HepG2 (cell line): ENCODE data around the gene TRABD. TPM values are rescaled to one million over a fixed set of nuclear protein-coding genes. Genes with fewer than 3 reads are reported as not detected.

ENCODE experiments used
- ATAC-seq: fragments of 200-7000 bp; cut with Tn5 transposase; 3 replicates; pipeline ENCODE4 v1.9.1; 2020; ENCODE audit warnings: mild to moderate bottlenecking, moderate library complexity
- BruUV-seq: library from RNA; stranded (reverse); fragments of 400-500 nt; replicated peaks from 2 replicates; lab custom pipeline; 2021; lab: Mats Ljungman, UMichigan
- CTCF ChIA-PET: fragments of 300-600 bp; formaldehyde crosslinking; extraction: SDS; loops from one replicate; lab custom pipeline; 2021; ENCODE audit warnings: low total read pairs, inconsistent platforms, low intra/inter-chr PET ratio; lab: Yijun Ruan, JAX
- POLR2A ChIA-PET: fragments of 350-600 bp; sonication (Branson Sonifier 250); formaldehyde crosslinking; loops from one replicate; lab custom pipeline; 2020; ENCODE audit warnings: antibody characterized with exemption, inconsistent platforms; lab: Yijun Ruan, JAX
- DNase-seq: peaks from one replicate; pipeline ENCODE4 v3.0.0-alpha.2; 2015; ENCODE audit warnings: low spot score
- FAIRE-seq: peaks from 3 replicates; lab custom pipeline; 2011; peaks lifted over from hg19 to GRCh38; lab: Jason Lieb, UNC
- H2AFZ ChIP-seq: one replicate; pipeline ENCODE4 v1.6.1; 2011; ENCODE audit warnings: low read length, inconsistent platforms
- H3K27ac ChIP-seq: fragments of 300-600 bp; 3 replicates; pipeline ENCODE4 v1.8.0; 2011; ENCODE audit warnings: mixed run types, mild to moderate bottlenecking, mixed read lengths, low read length, inconsistent platforms; ENCODE audit not compliant: insufficient read depth; ENCODE audit errors: extremely low read length
- H3K27me3 ChIP-seq, 2 experiments: fragments of 200-600 bp in 1 of 2; 2 replicates in 1 of 2; 3 replicates in 1 of 2; pipeline versions ENCODE4 v1.6.0 to v1.8.0; 2011; ENCODE audit warnings: low read length in 2 of 2, mild to moderate bottlenecking in 2 of 2, moderate library complexity in 2 of 2, inconsistent platforms in 1 of 2; ENCODE audit not compliant: insufficient read depth in 2 of 2, control insufficient read depth in 1 of 2
- H3K36me3 ChIP-seq, 2 experiments: fragments of 200-600 bp in 1 of 2; replicated peaks in 1 of 2; 2 replicates in 1 of 2; 3 replicates in 1 of 2; pipeline versions ENCODE4 v1.5.1 to v1.8.0; 2011; ENCODE audit warnings: low read length in 2 of 2, inconsistent platforms in 1 of 2; ENCODE audit not compliant: insufficient read depth in 2 of 2, control insufficient read depth in 1 of 2
- H3K4me1 ChIP-seq: 2 replicates; pipeline ENCODE4 v1.5.1; 2012; ENCODE audit warnings: low read length, inconsistent platforms; ENCODE audit not compliant: insufficient read depth
- H3K4me2 ChIP-seq: 2 replicates; pipeline ENCODE4 v1.6.0; 2011; ENCODE audit warnings: low read depth, low read length, inconsistent platforms
- H3K4me3 ChIP-seq, 3 experiments: fragments of 200-600 bp in 1 of 3; sonication (generic), shearing (Covaris generic) in 1 of 3; replicated peaks in 1 of 3; 2 replicates each; pipeline ENCODE4 v1.5.1; 2011 to 2016; ENCODE audit warnings: low read length in 3 of 3, inconsistent platforms in 2 of 3, low read depth in 2 of 3, mild to moderate bottlenecking in 2 of 3, control low read depth in 1 of 3, mixed read lengths in 1 of 3; ENCODE audit not compliant: insufficient read depth in 1 of 3
- H3K79me2 ChIP-seq: one replicate; pipeline ENCODE4 v1.6.1; 2011; ENCODE audit warnings: low read length, inconsistent platforms; ENCODE audit not compliant: insufficient read depth
- H3K9ac ChIP-seq: 2 replicates; pipeline ENCODE4 v1.6.0; 2011; ENCODE audit warnings: mild to moderate bottlenecking, low read depth, low read length, inconsistent platforms; ENCODE audit not compliant: insufficient read depth
- H3K9me3 ChIP-seq: 2 replicates; pipeline ENCODE4 v1.5.1; 2012; ENCODE audit warnings: mild to moderate bottlenecking, low read length
- H4K20me1 ChIP-seq: 2 replicates; pipeline ENCODE4 v1.6.0; 2011; ENCODE audit warnings: inconsistent platforms, mild to moderate bottlenecking, low read length, moderate library complexity; ENCODE audit not compliant: insufficient read depth
- FOXO1 ChIP-seq: sonication (generic); formaldehyde crosslinking; IDR thresholded peaks from 2 replicates; pipeline ENCODE4 v1.4.0; 2020; ENCODE audit warnings: missing genetic modification reagents
- IRF2 ChIP-seq: IDR thresholded peaks from 2 replicates; pipeline ENCODE4 v1.6.1; 2018; ENCODE audit warnings: missing genetic modification reagents, missing compliant biosample characterization
- MYC ChIP-seq: sonication (generic); formaldehyde crosslinking; IDR thresholded peaks from 2 replicates; pipeline ENCODE4 v1.9.0; 2021; ENCODE audit warnings: missing genetic modification reagents, borderline replicate concordance
- NCOR1 ChIP-seq: fragments of 200-600 bp; sonication (generic); IDR thresholded peaks from 2 replicates; pipeline ENCODE4 v1.7.0; 2017; ENCODE audit warnings: antibody characterized with exemption, low read length, borderline replicate concordance
- SNAPC5 ChIP-seq: sonication (generic); formaldehyde crosslinking; IDR thresholded peaks from 2 replicates; pipeline ENCODE4 v1.8.1; 2023; ENCODE audit warnings: mild to moderate bottlenecking, missing genetic modification reagents, borderline replicate concordance
- SRSF1 ChIP-seq: fragments of 200-400 bp; formaldehyde crosslinking; optimal IDR thresholded peaks from 2 replicates; pipeline ENCODE3; 2017; ENCODE audit warnings: mild to moderate bottlenecking, low read depth, low read length, moderate library complexity
- ZBTB39 ChIP-seq: sonication (generic); formaldehyde crosslinking; IDR thresholded peaks from 2 replicates; pipeline ENCODE4 v1.5.0; 2020; ENCODE audit warnings: missing genetic modification reagents
- WGBS: methylation state at CpG from one replicate; pipeline ENCODE4 v1.1.6; 2017; ENCODE audit warnings: low lambda C conversion rate; 5-methylcytosine and 5-hydroxymethylcytosine counted together
- in situ Hi-C: cut with HindIII; loops from 2 replicates; pipeline ENCODE4 v1.10.0; 2017; ENCODE audit warnings: low pct_unique_long_range_greater_than_20kb; ENCODE audit not compliant: extremely low pct_ligation_motif_present
- intact Hi-C: fragments of 100-400 bp; cut with micrococcal nuclease; formaldehyde crosslinking; loops from one replicate; pipeline ENCODE4 v1.10.0; 2022; ENCODE audit not compliant: unreplicated experiment
- polyA plus RNA-seq, 8 experiments: library from polyadenylated mRNA; depleted of rRNA in 3 of 8; stranded (reverse) in 7 of 8; unstranded in 1 of 8; fragments of >200 nt; fragmentation: Illumina TruSeq in 4 of 8; extraction: Trizol in 4 of 8; gene quantifications; 2 replicates each; pipeline versions ENCODE4 v1.2.1 to v1.2.3, GENCODE V29; 2011 to 2016; ENCODE audit warnings: low read depth in 4 of 8, missing spikeins in 1 of 8, mixed read lengths in 1 of 8; ENCODE audit not compliant: insufficient read depth in 1 of 8
- total RNA-seq, 5 experiments: library from RNA; depleted of rRNA; stranded (reverse); fragments of >200 nt; fragmentation: Illumina TruSeq; extraction: Trizol; gene quantifications; 2 replicates each; pipeline ENCODE4 v1.2.3, GENCODE V29; 2016; ENCODE audit warnings: low read depth in 1 of 5
- TF ChIP-seq, protein P1 (sequence below): sonication (generic); formaldehyde crosslinking; IDR thresholded peaks from 2 replicates; pipeline ENCODE4 v1.5.0; 2020; ENCODE audit warnings: missing genetic modification reagents

The TRABD gene
- total and polyA plus RNA-seq, 2 of the 13 experiments (the other 11 are each of a cell fraction or from before 2014, with no cell fraction given): 21.5 to 28.9 TPM

DNA sequence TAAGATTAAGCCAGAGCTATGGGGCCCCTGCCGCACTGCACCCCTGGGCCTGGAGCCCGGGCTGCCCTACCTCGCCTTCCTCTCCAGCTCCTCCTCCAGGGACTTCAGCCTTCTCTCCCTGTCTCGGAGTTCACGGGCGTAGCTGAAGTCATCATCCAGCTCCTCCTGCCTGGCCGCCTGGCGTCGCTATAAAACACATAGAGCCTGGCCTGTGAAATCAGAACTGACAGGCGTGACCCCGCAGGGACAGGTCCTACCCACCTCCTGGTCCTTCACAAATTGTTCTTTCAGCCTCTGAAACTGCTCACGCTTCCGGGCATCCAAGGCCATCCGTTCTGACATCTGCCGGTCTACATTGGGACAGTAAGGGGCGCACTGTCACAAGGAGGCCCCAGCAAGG, 38.4 kb downstream of the TRABD start:
- POLR2A ChIA-PET: no interaction called here
- Histone ChIP-seq H3K9ac (no peak overlapping the region), H3K27ac (no peak overlapping the region), H3K4me2 (no peak overlapping the region), H3K4me3 (no peak overlapping the region), H3K27me3 (no peaks in the 10 kb centered on the region), H3K36me3 (peaks cover 22 to 41% of the 10 kb centered on the region in 2 experiments; a peak in 4 of 5 replicates), H4K20me1 (no peaks in the 10 kb centered on the region)
- in situ Hi-C loops: no loop called here
- 97% methylated on average over 14 of the region's 16 CpGs for WGBS
- TF ChIP-seq MYC (CRISPR knock-in tag) (no peak), FOXO1 (CRISPR knock-in tag) (no peak), NCOR1 (no peak), SNAPC5 (CRISPR knock-in tag) (no peak), IRF2 (CRISPR knock-in tag) (no peak), ZBTB39 (CRISPR knock-in tag) (no peak), SRSF1 (no peak)
- TF ChIP-seq, protein P1, sequence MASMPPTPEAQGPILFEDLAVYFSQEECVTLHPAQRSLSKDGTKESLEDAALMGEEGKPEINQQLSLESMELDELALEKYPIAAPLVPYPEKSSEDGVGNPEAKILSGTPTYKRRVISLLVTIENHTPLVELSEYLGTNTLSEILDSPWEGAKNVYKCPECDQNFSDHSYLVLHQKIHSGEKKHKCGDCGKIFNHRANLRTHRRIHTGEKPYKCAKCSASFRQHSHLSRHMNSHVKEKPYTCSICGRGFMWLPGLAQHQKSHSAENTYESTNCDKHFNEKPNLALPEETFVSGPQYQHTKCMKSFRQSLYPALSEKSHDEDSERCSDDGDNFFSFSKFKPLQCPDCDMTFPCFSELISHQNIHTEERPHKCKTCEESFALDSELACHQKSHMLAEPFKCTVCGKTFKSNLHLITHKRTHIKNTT (CRISPR knock-in tag): no peak
- TF ChIP-seq, all 625 proteins: peak for 0
- BruUV-seq: no TSS peak
- peaks cover 11% of the 10 kb centered on the region for H3K4me1 ChIP-seq
- no peaks in the 10 kb centered on the region for H3K79me2 ChIP-seq
- H2AFZ ChIP-seq: no peak overlapping the region
- DNase-seq: no peak
- no peak for ATAC-seq
- no peak for FAIRE-seq
- CTCF ChIA-PET: no interaction called here
- H3K9me3 ChIP-seq: no peaks in the 10 kb centered on the region
- intact Hi-C loops: no loop called here
